Activated CD8-positive, alpha-beta memory T cell treated with anti-CD3 and anti-CD28 coated beads, Interleukin-2, amount 50 U/mL, for 4 hours (primary cell): ENCODE data around the gene OR1J1.

Experiments
- DNase-seq: peaks from one replicate; pipeline ENCODE4 v3.0.0-alpha.2; 2020

The OR1J1 gene

GRCh38 chr9:122477826-122478225 is at the start of gene OR1J1:
OR1J1 (minus strand) TSS chr9:122477926; CDS start chr9:122477926, 0 bp downstream.
- no peak for DNase-seq

- no peak for DNase-seq
Observed at GRCh38 chr9:122527193-122527592, 49.5 kb upstream of the OR1J1 start, which contains the start of gene OR1N1. OR1N1 (minus strand) TSS chr9:122527293; CDS start chr9:122527293, 0 bp downstream.

- no peak for DNase-seq
Observed at GRCh38 chr9:122526602-122527001, 48.9 kb upstream of the OR1J1 start.

GRCh38 chr9:122519376-122519775 is 41.6 kb upstream of the OR1J1 start:
- no peak for DNase-seq

GRCh38 chr9:122518841-122519240 is 41.1 kb upstream of the OR1J1 start, which contains the start of gene OR1J4:
OR1J4 (plus strand) TSS chr9:122519141; CDS start chr9:122519141, 0 bp downstream.
- no peak for DNase-seq

DNA sequence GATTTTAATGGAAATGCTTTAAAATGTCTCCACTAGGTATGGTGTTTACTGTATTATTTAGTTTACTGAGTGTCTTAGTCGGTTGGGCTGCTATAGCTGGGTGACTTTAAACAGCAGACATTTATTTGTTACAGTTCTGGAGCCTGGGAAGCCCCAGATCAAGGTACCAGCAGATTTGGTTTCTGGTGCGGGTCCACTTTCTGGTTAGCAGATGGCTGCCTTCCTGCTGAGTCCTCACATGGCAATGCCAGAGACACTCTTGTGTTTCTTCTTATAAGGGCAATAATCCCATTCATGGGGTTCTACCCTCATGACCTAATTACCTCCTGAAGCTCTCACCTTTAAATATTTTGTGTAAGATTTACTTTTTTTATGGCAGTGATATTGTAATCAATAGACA is 40.5 kb upstream of the OR1J1 start:
- no peak for DNase-seq

DNA sequence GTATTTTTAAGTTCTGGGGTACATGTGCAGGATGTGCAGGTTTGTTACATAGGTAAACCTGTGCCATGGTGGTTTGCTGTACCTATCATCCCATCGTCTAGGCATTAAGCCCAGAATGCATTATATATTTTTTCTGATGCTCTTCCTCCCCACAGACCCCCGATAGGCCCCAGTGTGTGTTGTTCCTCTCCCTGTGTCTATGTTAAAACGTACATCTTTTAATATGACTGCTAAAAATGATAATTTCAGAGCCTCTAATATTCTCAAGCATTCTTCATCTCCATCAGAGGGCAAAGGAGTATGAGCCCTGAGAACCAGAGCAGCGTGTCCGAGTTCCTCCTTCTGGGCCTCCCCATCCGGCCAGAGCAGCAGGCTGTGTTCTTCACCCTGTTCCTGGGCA is 32.8 kb upstream of the OR1J1 start, which contains the start of gene OR1J2:
TSS of gene OR1J2 (plus strand) at position 301 of the 400 bp plus-strand sequence. CDS start at position 301, 0 bp downstream.
- DNase-seq = no peak

DNA sequence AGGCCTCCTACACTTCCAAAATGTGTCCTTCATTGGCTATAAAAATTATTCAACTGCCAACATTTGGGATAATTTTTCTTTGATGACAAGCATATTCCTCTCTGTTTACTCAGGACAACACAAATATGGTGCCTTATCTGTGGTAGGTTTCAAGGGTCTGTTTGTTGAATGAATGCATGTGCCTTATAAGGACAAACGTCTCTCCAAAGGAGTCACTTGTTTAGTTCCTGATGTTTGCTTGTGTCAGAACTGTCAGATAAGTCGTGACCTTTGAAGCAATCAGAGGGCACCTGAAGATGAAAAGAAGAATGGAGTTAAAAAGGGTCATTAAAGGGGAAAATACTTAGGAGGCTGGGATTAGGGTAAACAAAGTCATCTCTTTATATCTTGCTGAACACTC is 29.2 kb upstream of the OR1J1 start:
- DNase-seq = no peak

- no peak for DNase-seq
Observed at GRCh38 chr9:122498883-122499288, 21.2 kb upstream of the OR1J1 start.

- DNase-seq = no peak
Observed at GRCh38 chr9:122479062-122479461, 1.3 kb upstream of the OR1J1 start.

DNA sequence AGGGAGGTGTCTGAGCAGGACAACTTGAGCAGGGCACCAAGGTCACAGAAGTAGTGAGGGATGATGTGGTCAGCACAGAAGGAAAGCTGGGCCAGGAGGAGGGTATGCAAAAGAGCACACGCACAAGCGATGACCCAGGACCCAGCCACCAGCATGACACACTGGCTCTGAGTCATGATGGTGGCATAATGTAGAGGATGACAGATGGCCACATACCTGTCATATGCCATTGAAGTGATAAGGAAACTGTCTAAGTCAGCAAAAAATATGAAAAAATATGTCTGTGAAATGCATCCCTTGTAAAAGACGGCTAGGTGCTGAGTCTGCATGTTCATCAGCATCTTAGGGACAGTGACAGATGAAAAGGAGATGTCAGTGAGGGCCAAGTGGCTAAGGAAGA is 380 bp downstream of the OR1J1 start:
- DNase-seq = no peak

DNA sequence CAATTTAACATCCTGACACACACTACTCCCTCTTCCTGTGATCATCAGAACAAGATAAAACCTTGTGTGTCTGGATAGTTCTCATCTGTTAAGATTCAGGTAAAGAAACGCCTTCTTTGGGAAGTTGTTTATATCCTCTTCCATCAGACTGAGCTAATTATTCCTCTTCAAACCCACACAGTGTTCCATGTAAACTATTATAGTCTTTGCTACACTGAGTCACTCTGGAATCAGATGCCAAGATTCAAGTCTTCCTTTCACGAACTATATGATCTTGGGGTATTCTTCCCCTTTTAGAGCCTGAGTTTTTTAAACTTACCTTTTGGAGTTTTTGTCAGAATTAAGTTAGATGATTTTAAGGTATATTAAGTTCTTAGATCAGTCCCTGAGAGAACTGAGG is 2.0 kb downstream of the OR1J1 start:
- DNase-seq = no peak

GRCh38 chr9:122474561-122474960 is 3.2 kb downstream of the OR1J1 start:
- DNase-seq = no peak

DNA sequence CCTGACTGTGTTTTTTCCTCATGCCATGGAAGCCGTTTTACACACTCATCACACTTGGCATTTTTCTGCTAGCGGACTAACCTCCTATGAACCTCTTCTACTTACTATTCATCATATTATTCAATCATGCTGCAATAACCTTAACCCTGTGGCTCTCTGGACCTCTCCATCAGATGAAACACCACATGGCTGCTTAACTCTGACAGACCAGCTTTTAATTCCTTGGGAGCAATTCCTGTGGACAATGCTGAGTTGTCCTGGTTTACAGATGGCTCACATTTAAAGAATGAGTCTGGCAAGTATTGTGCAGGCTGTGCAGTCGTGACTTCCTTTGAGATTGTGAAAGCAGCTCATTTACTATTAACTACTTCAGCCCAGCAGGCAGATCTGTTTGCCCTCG is 9.0 kb downstream of the OR1J1 start:
- DNase-seq = no peak

- no peak for DNase-seq
Observed at GRCh38 chr9:122466456-122466855, 11.3 kb downstream of the OR1J1 start.

DNA sequence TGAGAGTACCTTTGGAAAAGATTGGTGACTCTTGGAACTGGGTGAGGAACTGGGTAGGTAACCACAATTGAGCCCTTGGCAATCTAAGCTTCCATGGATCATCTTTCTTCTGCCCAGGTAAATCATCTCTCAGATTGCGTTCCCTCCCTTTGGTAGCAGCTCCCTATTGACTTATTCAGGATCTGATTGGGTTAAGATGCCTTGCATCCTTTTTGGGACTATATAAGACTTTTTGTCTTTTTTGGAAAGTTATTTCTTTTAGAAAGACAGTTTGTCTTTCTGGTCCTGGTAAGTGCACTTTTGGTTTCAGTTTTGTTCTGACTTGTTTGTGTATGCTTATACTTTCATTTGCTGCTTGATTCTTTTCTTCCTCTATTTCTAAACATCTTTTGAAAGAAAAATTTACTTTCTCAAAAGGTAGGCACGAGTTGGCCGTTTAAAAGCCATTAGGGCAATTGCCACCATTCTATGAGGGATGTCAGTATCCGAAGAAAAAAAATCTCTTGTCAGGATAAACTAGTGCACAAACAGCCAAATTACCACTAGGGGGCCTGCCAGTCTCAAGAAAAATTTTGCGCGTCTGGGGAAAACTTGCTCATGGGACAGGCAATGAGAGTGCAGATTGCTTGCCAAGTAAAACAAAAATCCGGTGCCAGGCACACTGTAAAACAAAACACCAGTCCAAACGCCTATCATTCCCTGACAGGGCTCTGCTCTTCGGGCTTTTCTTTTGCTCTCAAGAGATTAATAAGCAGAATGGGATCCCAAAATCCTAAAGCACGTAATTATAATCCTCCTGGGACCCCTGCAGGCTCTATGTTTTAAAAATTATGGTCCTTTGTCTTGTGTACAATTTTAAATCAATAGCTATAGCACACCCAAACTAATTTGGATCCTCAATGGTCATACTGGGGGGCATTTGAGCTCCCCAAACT is 12.8 kb downstream of the OR1J1 start:
- peak; percentile 58 for DNase-seq

DNA sequence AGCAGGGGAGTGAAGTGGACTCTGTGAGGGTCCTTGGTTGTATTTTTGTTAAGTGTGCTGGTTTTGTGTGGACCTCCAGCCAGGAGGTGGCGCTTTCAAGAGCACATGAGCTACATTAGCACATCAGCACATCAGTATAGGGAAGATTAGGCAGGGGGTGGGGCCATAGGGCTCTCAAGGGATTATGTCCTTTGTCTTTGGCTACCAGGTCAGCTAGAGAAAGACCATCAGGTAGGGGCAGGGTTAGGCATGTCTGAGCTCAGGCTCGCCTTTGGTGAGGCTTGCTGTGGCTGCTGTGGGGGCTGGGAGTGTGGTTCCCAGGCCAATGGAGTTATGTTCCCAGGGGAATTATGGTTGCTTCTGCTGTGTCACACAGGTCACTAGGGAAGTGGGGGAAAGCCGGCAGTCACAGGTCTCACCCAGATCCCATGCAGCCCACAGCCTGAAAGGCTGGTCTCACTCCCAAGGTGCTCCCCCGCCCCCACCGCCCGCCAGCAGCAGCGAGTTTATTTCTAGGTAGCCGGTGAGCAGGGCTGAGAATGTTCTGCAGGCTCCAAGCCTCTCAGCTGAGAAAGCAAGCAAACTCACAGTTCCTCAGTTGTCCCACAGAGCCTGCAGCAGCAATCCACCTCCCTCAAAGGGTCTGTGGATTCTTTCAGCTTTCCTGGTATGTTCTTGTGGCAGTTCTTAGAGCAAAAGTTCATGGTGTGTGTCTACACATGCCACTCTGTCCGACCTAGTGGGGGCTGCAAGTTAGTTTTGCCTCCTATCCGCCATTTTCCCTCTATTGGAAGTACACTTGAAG is 13.7 kb downstream of the OR1J1 start:
- DNase-seq = no peak

DNA sequence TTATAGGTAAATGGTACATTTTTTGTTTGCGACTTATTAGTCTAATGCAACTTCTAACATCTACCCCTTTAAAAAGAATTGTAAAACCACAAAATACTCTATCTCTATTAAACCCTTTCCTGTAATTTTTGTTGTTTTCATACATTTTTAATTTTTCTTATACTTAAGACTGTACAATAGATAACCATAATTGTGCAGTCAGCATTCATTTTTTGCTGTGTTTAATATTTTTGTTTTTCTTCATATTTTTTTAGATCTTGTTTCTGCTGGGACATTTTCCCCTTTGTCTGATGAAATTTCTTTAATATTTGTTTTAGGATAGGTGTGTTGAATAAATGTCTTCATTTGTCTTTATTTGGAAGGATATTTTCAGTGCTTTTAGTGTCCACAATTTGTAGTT is 19.9 kb downstream of the OR1J1 start:
- DNase-seq = no peak

GRCh38 chr9:122456123-122456522 is 21.6 kb downstream of the OR1J1 start:
- DNase-seq = no peak

DNA sequence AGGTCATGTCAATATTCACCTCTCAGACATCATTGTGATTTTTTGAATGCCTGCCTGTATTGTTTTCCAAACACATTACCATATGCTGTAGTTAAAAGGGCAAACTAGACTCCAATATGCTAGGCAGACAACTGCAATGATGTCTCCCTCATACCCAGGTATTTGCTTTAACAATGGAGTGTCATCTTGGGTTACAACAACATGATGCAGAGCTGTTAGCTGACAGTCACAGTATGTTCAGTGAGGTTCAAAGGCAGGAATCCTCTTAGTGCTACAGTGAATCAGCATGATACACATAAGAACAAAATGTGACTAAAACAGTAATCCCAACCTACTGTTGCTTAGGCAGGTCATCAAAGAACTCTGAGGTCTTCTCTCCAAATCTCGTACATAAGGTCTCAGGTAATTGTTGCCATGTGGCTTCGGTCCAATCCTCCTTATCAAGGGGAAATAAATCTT is 24.0 kb downstream of the OR1J1 start:
- no peak for DNase-seq

DNA sequence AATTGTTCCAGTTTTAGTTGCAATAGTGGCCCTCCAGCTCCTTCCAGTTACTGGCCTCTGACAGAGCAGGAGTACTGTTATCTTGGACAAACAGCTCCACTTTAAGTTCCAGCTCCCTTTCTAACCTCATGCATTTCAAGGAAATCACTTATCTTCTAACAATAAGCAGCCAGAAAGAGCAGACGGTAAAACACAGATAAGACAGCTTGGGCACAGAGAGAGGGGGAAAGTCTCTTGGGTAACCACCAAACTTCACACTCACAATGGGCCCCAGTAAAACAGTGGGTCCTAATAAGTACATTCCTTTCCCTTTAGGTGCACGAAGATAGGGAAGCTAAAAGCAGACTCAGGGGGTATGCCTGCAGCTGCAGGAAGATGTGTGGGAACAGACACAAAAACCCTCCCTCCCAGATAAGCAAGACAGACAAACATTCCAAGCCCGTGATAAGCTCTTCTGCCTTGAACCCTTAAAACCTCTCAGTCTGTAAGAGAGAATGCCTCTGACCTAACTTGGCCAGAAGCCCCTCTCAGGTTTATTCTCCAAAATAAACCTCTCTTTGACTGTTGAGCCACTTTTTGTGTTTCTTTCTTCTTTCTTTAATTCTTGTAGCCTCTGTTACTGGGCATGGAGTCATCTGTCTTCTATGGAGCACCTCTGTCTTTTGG is 30.8 kb downstream of the OR1J1 start:
- DNase-seq = no peak

DNA sequence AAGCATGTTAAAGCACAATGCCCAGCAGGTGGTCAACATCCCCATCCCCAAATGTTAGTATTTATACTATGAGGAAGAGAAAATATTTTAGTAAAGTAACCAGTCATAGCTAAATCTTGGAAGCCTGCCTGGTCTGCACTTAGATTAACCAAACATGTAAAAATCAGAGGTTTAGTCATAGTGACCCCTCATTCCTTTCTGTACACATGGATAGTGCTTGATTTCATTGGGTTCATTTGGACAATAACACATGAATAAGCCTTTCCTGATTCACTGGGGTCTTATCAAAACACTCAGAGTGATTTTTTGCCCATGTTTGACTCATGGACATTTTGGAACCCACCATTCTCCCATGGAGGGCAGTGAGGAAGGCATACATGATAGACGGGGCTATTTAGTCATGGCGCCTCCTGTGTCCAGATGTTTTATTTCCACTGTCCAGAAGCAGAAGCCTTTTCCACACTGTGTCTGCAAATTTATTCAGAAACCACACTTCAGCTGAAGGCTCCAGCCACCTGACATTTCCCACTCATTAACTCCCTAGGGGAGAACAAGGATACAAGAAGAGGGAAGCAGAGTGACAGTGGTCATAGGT is 32.5 kb downstream of the OR1J1 start:
- no peak for DNase-seq
